K562 (cell line): ENCODE data around the gene SMOC2. TPM values are rescaled to one million over a fixed set of nuclear protein-coding genes. Genes with fewer than 3 reads are reported as not detected.

ENCODE experiments used
- ATAC-seq: fragments of 200-7000 bp; cut with Tn5 transposase; 3 replicates; pipeline ENCODE4 v1.9.1; 2020; ENCODE audit warnings: moderate library complexity
- BruUV-seq: library from RNA; stranded (reverse); fragments of 400-500 nt; replicated peaks from 2 replicates; lab custom pipeline; 2021; lab: Mats Ljungman, UMichigan
- CTCF ChIA-PET: fragments of 300-600 bp; formaldehyde crosslinking; extraction: SDS; loops from one replicate; lab custom pipeline; 2021; ENCODE audit warnings: low intra/inter-chr PET ratio; lab: Yijun Ruan, JAX
- POLR2A ChIA-PET: fragments of 300-600, 350-650 bp; sonication (Branson Sonifier 250); formaldehyde crosslinking; extraction: SDS; loops from one replicate; lab custom pipeline; 2021; ENCODE audit warnings: antibody characterized with exemption, inconsistent platforms; lab: Yijun Ruan, JAX
- DNase-seq, 4 experiments: peaks; one replicate each; pipeline versions ENCODE4 v3.0.0 to v3.0.0-alpha.2; 2011 to 2018; ENCODE audit warnings: low spot score in 3 of 4, mixed read lengths in 3 of 4; ENCODE audit errors: extremely low read depth in 1 of 4
- FAIRE-seq: peaks from 2 replicates; lab custom pipeline; 2011; peaks lifted over from hg19 to GRCh38; lab: Jason Lieb, UNC
- H2AFZ ChIP-seq: 2 replicates; pipeline ENCODE4 v1.6.0; 2011; ENCODE audit warnings: low read depth, low read length, control low read depth, inconsistent platforms
- H3K27ac ChIP-seq: fragments of 200-600 bp; 3 replicates; pipeline ENCODE4 v1.8.0; 2011; ENCODE audit warnings: low read depth, mild to moderate bottlenecking, control low read depth, inconsistent platforms, low read length, moderate library complexity, mixed read lengths; ENCODE audit errors: extremely low read depth
- H3K27me3 ChIP-seq, 2 experiments: fragments of 300-600 bp in 1 of 2; 2 replicates in 1 of 2; 3 replicates in 1 of 2; pipeline versions ENCODE4 v1.6.0 to v1.8.0; 2011; ENCODE audit warnings: inconsistent platforms in 2 of 2, low read length in 2 of 2, mild to moderate bottlenecking in 1 of 2, mixed read lengths in 1 of 2, moderate library complexity in 1 of 2; ENCODE audit not compliant: control insufficient read depth in 2 of 2, insufficient read depth in 2 of 2
- H3K36me3 ChIP-seq: fragments of 300-600 bp; 3 replicates; pipeline ENCODE4 v1.8.0; 2011; ENCODE audit warnings: mild to moderate bottlenecking, low read length, inconsistent platforms; ENCODE audit not compliant: control insufficient read depth, insufficient read depth
- H3K4me1 ChIP-seq, 2 experiments: fragments of 200-600 bp in 1 of 2; replicated peaks in 1 of 2; 2 replicates in 1 of 2; 3 replicates in 1 of 2; pipeline versions ENCODE4 v1.5.1 to v1.8.0; 2011; ENCODE audit warnings: inconsistent platforms in 2 of 2, low read length in 2 of 2, mild to moderate bottlenecking in 1 of 2, mixed read lengths in 1 of 2, moderate library complexity in 1 of 2; ENCODE audit not compliant: control insufficient read depth in 2 of 2, insufficient read depth in 2 of 2
- H3K4me2 ChIP-seq: 2 replicates; pipeline ENCODE4 v1.6.1; 2011; ENCODE audit warnings: low read length, control low read depth, inconsistent platforms, mixed read lengths; ENCODE audit not compliant: insufficient read depth
- H3K4me3 ChIP-seq: fragments of 200-600 bp; sonication (generic), shearing (Covaris generic); 2 replicates; pipeline ENCODE4 v1.5.1; 2016; ENCODE audit warnings: control low read depth, inconsistent platforms
- H3K79me2 ChIP-seq: fragments of 200-600 bp; 3 replicates; pipeline ENCODE4 v1.8.0; 2011; ENCODE audit warnings: low read length, inconsistent platforms; ENCODE audit not compliant: control insufficient read depth, insufficient read depth
- H3K9ac ChIP-seq, 2 experiments: 2 replicates each; pipeline versions ENCODE4 v1.6.0 to v1.6.1; 2011; ENCODE audit warnings: low read depth in 2 of 2, low read length in 2 of 2, control low read depth in 1 of 2, inconsistent platforms in 1 of 2, mild to moderate bottlenecking in 1 of 2, mixed read lengths in 1 of 2; ENCODE audit not compliant: insufficient read depth in 1 of 2
- H3K9me1 ChIP-seq: one replicate; pipeline ENCODE4 v1.6.0; 2011; ENCODE audit warnings: inconsistent platforms, mild to moderate bottlenecking, low read length, moderate library complexity; ENCODE audit not compliant: control insufficient read depth, insufficient read depth
- H3K9me3 ChIP-seq: replicated peaks from 2 replicates; pipeline ENCODE4 v1.5.1; 2011; ENCODE audit warnings: low read depth, low read length, inconsistent platforms; ENCODE audit not compliant: control insufficient read depth, insufficient read depth
- H4K20me1 ChIP-seq: replicated peaks from 2 replicates; pipeline ENCODE4 v1.6.1; 2011; ENCODE audit warnings: low read length, inconsistent platforms, mixed read lengths; ENCODE audit not compliant: control insufficient read depth, insufficient read depth
- HDAC8 ChIP-seq: fragments of 450-650 bp; IDR thresholded peaks from 2 replicates; pipeline ENCODE4 v1.6.1; 2016; ENCODE audit warnings: mild to moderate bottlenecking, missing genetic modification characterization, moderate library complexity, missing compliant biosample characterization
- RBM14 ChIP-seq: fragments of 200-400 bp; formaldehyde crosslinking; IDR thresholded peaks from 2 replicates; pipeline ENCODE4 v1.6.1; 2018; ENCODE audit warnings: low read depth, mild to moderate bottlenecking, low read length, moderate library complexity, borderline replicate concordance; ENCODE audit not compliant: insufficient read depth
- WGBS: fragments of 100-300 bp; shearing (Covaris generic); methylation state at CpG from one replicate; pipeline ENCODE4 v1.1.6; 2016; ENCODE audit warnings: low coverage, mixed read lengths; ENCODE audit not compliant: insufficient coverage; ENCODE audit errors: missing lambda C conversion rate; 5-methylcytosine and 5-hydroxymethylcytosine counted together
- in situ Hi-C: fragments of 300-500 bp; cut with MboI; formaldehyde crosslinking; loops from 4 replicates; pipeline ENCODE4 v1.15.0; 2018; ENCODE audit warnings: inconsistent platforms, mixed read lengths
- intact Hi-C: fragments of 100-400 bp; cut with micrococcal nuclease; formaldehyde crosslinking; loops from 2 replicates; pipeline ENCODE4 v1.14.2; 2022
- polyA plus RNA-seq, 8 experiments: library from polyadenylated mRNA; depleted of rRNA in 4 of 8; stranded (reverse) in 5 of 8; unstranded in 3 of 8; fragments of >200 nt; fragmentation: Nextera tagmentation in 2 of 8; fragmentation: Illumina TruSeq in 1 of 8; extraction: Ambion mirVana in 2 of 8; extraction: Trizol in 1 of 8; gene quantifications; 2 replicates each; pipeline versions ENCODE4 v1.2.1 to v1.2.3, GENCODE V29; 2011 to 2014; ENCODE audit warnings: inconsistent platforms in 1 of 8, missing spikeins in 1 of 8
- total RNA-seq, 7 experiments: library from RNA; depleted of rRNA in 6 of 7; stranded (reverse); fragments of >200 nt in 6 of 7; fragmentation: Illumina TruSeq in 2 of 7; extraction: Trizol in 2 of 7; gene quantifications; 2 replicates each; pipeline versions ENCODE4 v1.2.1 to v1.2.3, GENCODE V29; 2011 to 2021; ENCODE audit warnings: low replicate concordance in 1 of 7
- TF ChIP-seq, protein P1 (sequence below): sonication (generic); formaldehyde crosslinking; IDR thresholded peaks from 2 replicates; pipeline ENCODE4 v1.8.1; 2023; ENCODE audit warnings: mild to moderate bottlenecking, missing genetic modification reagents

Gene SMOC2
- total and polyA plus RNA-seq, 9 of the 15 experiments (the other 6 are each of a cell fraction or from before 2014, with no cell fraction given) = 0.45 to 2.3 (median 1.1) TPM

DNA sequence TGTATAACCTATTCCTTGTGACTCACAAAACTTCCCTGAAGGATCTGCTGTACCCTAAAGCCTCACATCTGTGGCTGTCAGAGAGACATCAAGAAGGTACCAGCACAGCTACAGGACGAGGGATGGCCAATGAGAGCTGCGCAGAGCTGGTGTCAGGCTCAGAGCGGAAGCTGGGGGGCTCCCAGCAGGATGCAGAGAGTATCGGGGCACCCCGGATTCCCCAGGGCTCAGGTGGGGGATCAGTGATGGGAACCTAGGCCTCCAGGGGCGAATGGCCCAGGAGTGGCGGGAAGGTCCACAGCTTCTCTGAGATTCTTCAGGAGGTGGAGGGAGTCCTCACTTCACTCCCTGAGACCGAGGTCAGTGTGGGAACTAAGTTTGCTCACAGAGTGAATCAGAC lies 30.9 kb upstream of the SMOC2 start:
- TF ChIP-seq HDAC8 (tag) (no peak), RBM14 (no peak)
- TF ChIP-seq, protein P1, sequence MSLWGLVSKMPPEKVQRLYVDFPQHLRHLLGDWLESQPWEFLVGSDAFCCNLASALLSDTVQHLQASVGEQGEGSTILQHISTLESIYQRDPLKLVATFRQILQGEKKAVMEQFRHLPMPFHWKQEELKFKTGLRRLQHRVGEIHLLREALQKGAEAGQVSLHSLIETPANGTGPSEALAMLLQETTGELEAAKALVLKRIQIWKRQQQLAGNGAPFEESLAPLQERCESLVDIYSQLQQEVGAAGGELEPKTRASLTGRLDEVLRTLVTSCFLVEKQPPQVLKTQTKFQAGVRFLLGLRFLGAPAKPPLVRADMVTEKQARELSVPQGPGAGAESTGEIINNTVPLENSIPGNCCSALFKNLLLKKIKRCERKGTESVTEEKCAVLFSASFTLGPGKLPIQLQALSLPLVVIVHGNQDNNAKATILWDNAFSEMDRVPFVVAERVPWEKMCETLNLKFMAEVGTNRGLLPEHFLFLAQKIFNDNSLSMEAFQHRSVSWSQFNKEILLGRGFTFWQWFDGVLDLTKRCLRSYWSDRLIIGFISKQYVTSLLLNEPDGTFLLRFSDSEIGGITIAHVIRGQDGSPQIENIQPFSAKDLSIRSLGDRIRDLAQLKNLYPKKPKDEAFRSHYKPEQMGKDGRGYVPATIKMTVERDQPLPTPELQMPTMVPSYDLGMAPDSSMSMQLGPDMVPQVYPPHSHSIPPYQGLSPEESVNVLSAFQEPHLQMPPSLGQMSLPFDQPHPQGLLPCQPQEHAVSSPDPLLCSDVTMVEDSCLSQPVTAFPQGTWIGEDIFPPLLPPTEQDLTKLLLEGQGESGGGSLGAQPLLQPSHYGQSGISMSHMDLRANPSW = no peak
- no TSS peak for BruUV-seq
- Histone ChIP-seq H3K9me1 (peaks cover 3% of the 10 kb centered on the region), H3K27ac (no peak overlapping the region), H3K4me3 (no peak overlapping the region), H3K36me3 (no peaks in the 10 kb centered on the region), H3K4me2 (no peak overlapping the region), H4K20me1 (no peaks in the 10 kb centered on the region), H3K4me1 (peaks cover 0 to 10% of the 10 kb centered on the region in 2 experiments; a peak in 2 of 5 replicates), H3K27me3 (peaks cover 27 to 57% of the 10 kb centered on the region in 2 experiments), H2AFZ (no peak overlapping the region), H3K79me2 (peaks cover 11% of the 10 kb centered on the region), H3K9me3 (no peaks in the 10 kb centered on the region), H3K9ac (no peak overlapping the region)
- ChIA-PET CTCF (no interaction called here), POLR2A (interaction anchor here (0.6 kb wide), 2 partner anchors 62 to 129 kb away, joined by 3 read pairs; no protein-coding TSS in a partner anchor)
- ATAC-seq = no peak
- in situ Hi-C loops (no loop called here), intact Hi-C loops (no loop called here)
- WGBS = 21% methylated on average over 8 of the region's 8 CpGs
- no peak for DNase-seq
- FAIRE-seq = no peak
